ENCODE results near the gene TROAP.

Gene TROAP

GRCh38 chr12:49345051-49345824 lies 22.2 kb downstream of the TROAP start:
- Histone ChIP-seq H3K27me3 (peaks cover 100% of the 10 kb centered on the region), H3K4me1 (ENCODE audit: control insufficient read depth in 1 of 2, insufficient read depth in 1 of 2, low read depth in 1 of 2, low read length in 1 of 2) (peaks cover 37 to 48% of the 10 kb centered on the region in 2 experiments)
- TF ChIP-seq, protein P1, sequence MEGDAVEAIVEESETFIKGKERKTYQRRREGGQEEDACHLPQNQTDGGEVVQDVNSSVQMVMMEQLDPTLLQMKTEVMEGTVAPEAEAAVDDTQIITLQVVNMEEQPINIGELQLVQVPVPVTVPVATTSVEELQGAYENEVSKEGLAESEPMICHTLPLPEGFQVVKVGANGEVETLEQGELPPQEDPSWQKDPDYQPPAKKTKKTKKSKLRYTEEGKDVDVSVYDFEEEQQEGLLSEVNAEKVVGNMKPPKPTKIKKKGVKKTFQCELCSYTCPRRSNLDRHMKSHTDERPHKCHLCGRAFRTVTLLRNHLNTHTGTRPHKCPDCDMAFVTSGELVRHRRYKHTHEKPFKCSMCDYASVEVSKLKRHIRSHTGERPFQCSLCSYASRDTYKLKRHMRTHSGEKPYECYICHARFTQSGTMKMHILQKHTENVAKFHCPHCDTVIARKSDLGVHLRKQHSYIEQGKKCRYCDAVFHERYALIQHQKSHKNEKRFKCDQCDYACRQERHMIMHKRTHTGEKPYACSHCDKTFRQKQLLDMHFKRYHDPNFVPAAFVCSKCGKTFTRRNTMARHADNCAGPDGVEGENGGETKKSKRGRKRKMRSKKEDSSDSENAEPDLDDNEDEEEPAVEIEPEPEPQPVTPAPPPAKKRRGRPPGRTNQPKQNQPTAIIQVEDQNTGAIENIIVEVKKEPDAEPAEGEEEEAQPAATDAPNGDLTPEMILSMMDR (IDR thresholded peaks at IDR 0.05), result no peak

DNA sequence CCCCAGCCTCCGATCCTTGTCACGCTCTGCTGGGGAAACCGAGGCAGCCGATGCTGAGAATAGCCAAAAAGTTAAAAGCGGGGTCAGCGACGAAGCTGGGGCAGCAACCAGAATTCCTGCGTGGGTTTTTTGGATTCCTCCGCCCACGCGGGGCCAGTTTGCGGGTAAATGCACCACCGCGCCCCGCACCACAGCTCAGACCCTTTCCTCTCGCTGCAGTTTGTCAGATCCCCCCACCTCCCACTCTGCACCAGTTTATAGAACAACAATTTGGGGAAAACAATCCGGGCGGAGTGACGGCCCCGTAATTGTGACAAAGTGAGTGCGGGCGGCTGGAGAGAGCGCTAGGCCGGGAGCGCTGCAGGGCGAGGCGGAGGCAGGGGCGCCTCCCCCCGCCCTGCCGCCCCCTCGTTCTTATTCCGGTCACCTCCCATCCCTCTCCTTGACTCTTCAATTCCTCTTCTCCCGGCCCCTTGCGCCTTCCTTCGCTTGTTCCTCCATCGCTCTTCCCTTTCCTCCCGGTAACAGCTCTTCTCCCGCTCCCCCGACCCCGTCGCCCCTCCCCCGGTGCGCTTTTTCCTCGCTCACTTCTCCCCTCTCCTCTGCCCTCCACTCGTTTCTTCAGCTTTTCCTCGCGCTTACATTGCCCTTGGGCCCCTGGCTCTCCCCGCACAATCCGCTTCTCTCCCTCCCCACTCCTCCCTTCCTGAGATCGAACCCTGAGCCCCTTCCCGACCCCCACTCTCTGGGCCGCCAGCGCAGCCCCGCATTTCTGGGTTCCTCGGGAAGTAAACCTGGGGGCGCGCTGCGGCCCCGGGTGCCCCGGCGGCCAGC lies 23.0 kb downstream of the TROAP start:
- H3K4me3 ChIP-seq (ENCODE audit: low read depth in 1 of 2, low read length in 1 of 2), result peak overlapping the region in 1 of 2 experiments; percentile 33
- H3K4me1 ChIP-seq (ENCODE audit: control insufficient read depth in 1 of 2, insufficient read depth in 1 of 2, low read depth in 1 of 2, low read length in 1 of 2), result peaks cover 37 to 48% of the 10 kb centered on the region in 2 experiments
- H3K27ac ChIP-seq, result no peak overlapping the region
- TF ChIP-seq, protein P1 (IDR thresholded peaks at IDR 0.05), result no peak
- no peaks in the 10 kb centered on the region for H3K36me3 ChIP-seq
- no peaks in the 10 kb centered on the region for H3K9me3 ChIP-seq
- peaks cover 100% of the 10 kb centered on the region for H3K27me3 ChIP-seq

More at GRCh38 chr12:49345051-49345824, 22.2 kb downstream of the TROAP start:
- Histone ChIP-seq H3K27ac (no peak overlapping the region), H3K36me3 (no peaks in the 10 kb centered on the region), H3K9me3 (no peaks in the 10 kb centered on the region), H3K4me3 (ENCODE audit: low read depth in 1 of 2, low read length in 1 of 2) (peak overlapping the region in 1 of 2 experiments; percentile 33)

DNA sequence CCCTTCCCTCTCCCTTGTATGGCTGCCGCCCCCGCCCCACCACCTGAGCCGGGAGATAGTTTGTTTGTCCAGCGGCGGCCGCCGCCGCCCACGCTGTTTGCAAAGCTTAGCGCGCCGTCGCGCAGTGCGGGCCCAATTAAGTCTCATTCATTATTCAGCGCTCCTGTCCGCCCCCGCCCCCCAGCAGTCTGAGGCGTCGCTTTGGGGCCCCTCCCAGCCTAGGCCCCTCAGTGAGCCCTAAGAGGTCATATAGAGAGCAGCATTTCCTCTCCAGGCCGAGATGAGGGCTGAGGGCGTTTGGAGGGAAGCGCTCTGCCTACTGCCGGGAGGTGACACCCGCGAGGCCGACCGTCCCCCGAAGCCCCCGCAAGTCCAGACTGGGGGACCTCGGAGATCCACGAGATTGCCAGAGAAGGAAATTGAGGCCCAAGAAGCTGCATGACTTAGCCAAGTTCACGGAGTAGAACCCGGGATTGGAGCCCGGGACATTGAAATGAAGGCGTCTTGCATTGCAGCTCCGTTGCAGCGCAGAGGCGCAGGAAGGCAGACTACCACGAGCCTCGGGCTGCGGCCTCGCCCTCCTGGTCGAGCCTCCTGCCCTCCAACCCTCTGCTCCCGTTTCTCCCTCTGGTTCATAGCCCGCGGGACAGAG lies 23.7 kb downstream of the TROAP start, which contains the start of gene DNAJC22:
DNAJC22 (plus strand) TSS at position 230 of the 652 bp plus-strand sequence. CDS start 1,985 bp downstream, outside the sequence.
- H3K4me1 ChIP-seq (ENCODE audit: control insufficient read depth in 1 of 2, insufficient read depth in 1 of 2, low read depth in 1 of 2, low read length in 1 of 2), result peaks cover 37 to 48% of the 10 kb centered on the region in 2 experiments
- H3K36me3 ChIP-seq, result no peaks in the 10 kb centered on the region
- H3K4me3 ChIP-seq (ENCODE audit: low read depth in 1 of 2, low read length in 1 of 2), result peak within 1 kb of the TSS; percentile 6 to 33
- TF ChIP-seq, protein P1 (IDR thresholded peaks at IDR 0.05), result no peak
- no peaks in the 10 kb centered on the region for H3K9me3 ChIP-seq
- H3K27ac ChIP-seq, result no peak within 1 kb of the TSS
- peaks cover 100% of the 10 kb centered on the region for H3K27me3 ChIP-seq

- H3K27ac ChIP-seq, result no peak overlapping the region
- H3K27me3 ChIP-seq, result peaks cover 100% of the 10 kb centered on the region
- peaks cover 31 to 40% of the 10 kb centered on the region in 2 experiments for H3K4me1 ChIP-seq (ENCODE audit: control insufficient read depth in 1 of 2, insufficient read depth in 1 of 2, low read depth in 1 of 2, low read length in 1 of 2)
- H3K9me3 ChIP-seq, result no peaks in the 10 kb centered on the region
- H3K4me3 ChIP-seq (ENCODE audit: low read depth in 1 of 2, low read length in 1 of 2), result peak overlapping the region; percentile 6 to 33
- TF ChIP-seq, protein P1 (IDR thresholded peaks at IDR 0.05), result peak; percentile 84
- H3K36me3 ChIP-seq, result no peaks in the 10 kb centered on the region
These were observed 24.5 kb downstream of the TROAP start for GRCh38 chr12:49347311-49348193.
